Endothelial cell of umbilical vein (primary cell): Measurements from ENCODE around the gene LRFN3. TPM values are rescaled to one million over a fixed set of nuclear protein-coding genes. Genes with fewer than 3 reads are reported as not detected.

Experiments used
- BruUV-seq: library from RNA; stranded (reverse); fragments of 400-500 nt; replicated peaks from 2 replicates; lab custom pipeline; 2021; lab: Mats Ljungman, UMichigan
- CTCF ChIA-PET: fragments of 300-600, 350-600 bp; sonication (Branson Sonifier 250); formaldehyde crosslinking; loops from one replicate; lab custom pipeline; 2021; ENCODE audit warnings: antibody characterized with exemption, inconsistent platforms; lab: Charles Lee
- POLR2A ChIA-PET: fragments of 300-600, 350-600 bp; sonication (Branson Sonifier 250); formaldehyde crosslinking; loops from one replicate; lab custom pipeline; 2021; ENCODE audit warnings: antibody characterized with exemption, inconsistent platforms; lab: Charles Lee
- DNase-seq: peaks from one replicate; pipeline ENCODE4 v3.0.0-alpha.2; 2011; ENCODE audit warnings: low read depth, low spot score
- FAIRE-seq: peaks from 2 replicates; lab custom pipeline; 2011; peaks lifted over from hg19 to GRCh38; lab: Jason Lieb, UNC
- H2AFZ ChIP-seq: 2 replicates; pipeline ENCODE4 v1.6.0; 2012; ENCODE audit warnings: low read depth, low read length, control low read depth, inconsistent platforms
- H3K27ac ChIP-seq: 2 replicates; pipeline ENCODE4 v1.5.1; 2011; ENCODE audit warnings: low read depth, mild to moderate bottlenecking, control low read depth, low read length, moderate library complexity; ENCODE audit not compliant: insufficient read depth
- H3K27me3 ChIP-seq, 2 experiments: 2 replicates each; pipeline versions ENCODE4 v1.6.0 to v1.6.1; 2011; ENCODE audit warnings: low read length in 2 of 2, mixed read lengths in 1 of 2; ENCODE audit not compliant: control insufficient read depth in 2 of 2, insufficient read depth in 2 of 2
- H3K36me3 ChIP-seq, 2 experiments: 2 replicates in 1 of 2; 3 replicates in 1 of 2; pipeline ENCODE4 v1.5.1; 2011; ENCODE audit warnings: low read length in 2 of 2, mild to moderate bottlenecking in 1 of 2, moderate library complexity in 1 of 2; ENCODE audit not compliant: control insufficient read depth in 2 of 2, insufficient read depth in 2 of 2; ENCODE audit errors: extremely low read depth in 1 of 2
- H3K4me1 ChIP-seq: 3 replicates; pipeline ENCODE4 v1.5.1; 2011; ENCODE audit warnings: mild to moderate bottlenecking, low read length; ENCODE audit not compliant: control insufficient read depth, insufficient read depth; ENCODE audit errors: extremely low read depth
- H3K4me2 ChIP-seq: 2 replicates; pipeline ENCODE4 v1.6.1; 2011; ENCODE audit warnings: low read length, control low read depth, mixed read lengths; ENCODE audit not compliant: insufficient read depth
- H3K4me3 ChIP-seq, 3 experiments: fragments of 200-600 bp in 1 of 3; sonication (generic), shearing (Covaris generic) in 1 of 3; replicated peaks in 1 of 3; 2 replicates each; pipeline ENCODE4 v1.5.1; 2011 to 2016; ENCODE audit warnings: control low read depth in 3 of 3, low read length in 3 of 3, mild to moderate bottlenecking in 2 of 3, inconsistent platforms in 1 of 3, low read depth in 1 of 3, moderate library complexity in 1 of 3; ENCODE audit not compliant: insufficient read depth in 1 of 3
- H3K79me2 ChIP-seq: 2 replicates; pipeline ENCODE4 v1.6.0; 2012; ENCODE audit warnings: low read length, inconsistent platforms; ENCODE audit not compliant: control insufficient read depth, insufficient read depth
- H3K9ac ChIP-seq: replicated peaks from 2 replicates; pipeline ENCODE3; 2011; ENCODE audit warnings: low read length, control low read depth; ENCODE audit not compliant: insufficient read depth; ENCODE audit errors: extremely low read depth
- H3K9me1 ChIP-seq: replicated peaks from 3 replicates; pipeline ENCODE4 v1.6.0; 2011; ENCODE audit warnings: mild to moderate bottlenecking, low read length; ENCODE audit not compliant: control insufficient read depth, insufficient read depth; ENCODE audit errors: extremely low read depth
- H3K9me3 ChIP-seq: replicated peaks from 2 replicates; pipeline ENCODE4 v1.5.1; 2012; ENCODE audit warnings: low read length, inconsistent platforms; ENCODE audit not compliant: control insufficient read depth, insufficient read depth
- H4K20me1 ChIP-seq: replicated peaks from 2 replicates; pipeline ENCODE3; 2011; ENCODE audit warnings: mild to moderate bottlenecking, low read length; ENCODE audit not compliant: control insufficient read depth, insufficient read depth; ENCODE audit errors: extremely low read depth
- EZH2 ChIP-seq: IDR thresholded peaks from 2 replicates; pipeline ENCODE4 v1.6.1; 2012; ENCODE audit warnings: borderline replicate concordance, low read depth, mild to moderate bottlenecking, moderate library complexity, low read length, inconsistent platforms; ENCODE audit not compliant: severe bottlenecking
- FOS ChIP-seq: IDR thresholded peaks from 2 replicates; pipeline ENCODE4 v1.6.1; 2011; ENCODE audit warnings: mild to moderate bottlenecking, low read length, moderate library complexity, borderline replicate concordance; ENCODE audit not compliant: insufficient read depth
- GATA2 ChIP-seq: IDR thresholded peaks from 2 replicates; pipeline ENCODE4 v1.7.0; 2011; ENCODE audit warnings: low read depth, mild to moderate bottlenecking, moderate library complexity, mixed read lengths, low read length; ENCODE audit not compliant: insufficient read length, insufficient read depth
- JUN ChIP-seq: IDR thresholded peaks from 2 replicates; pipeline ENCODE4 v1.6.1; 2011; ENCODE audit warnings: borderline replicate concordance, low read depth; ENCODE audit not compliant: insufficient read length, insufficient read depth
- MYC ChIP-seq: IDR thresholded peaks from one replicate; pipeline ENCODE4 v1.6.1; 2011; ENCODE audit warnings: mild to moderate bottlenecking, low read depth, low read length
- POLR2A ChIP-seq: IDR thresholded peaks from 2 replicates; pipeline ENCODE4 v1.6.1; 2012; ENCODE audit warnings: low read depth, mild to moderate bottlenecking, control low read depth, low read length
- dilution Hi-C: fragments of 300-500 bp; cut with MboI; formaldehyde crosslinking; loops from one replicate; pipeline ENCODE4 v1.15.0; 2019; ENCODE audit warnings: low sequenced_read_pairs; ENCODE audit not compliant: extremely low pct_ligation_motif_present
- intact Hi-C: fragments of 100-400 bp; cut with micrococcal nuclease; formaldehyde crosslinking; loops from one replicate; pipeline ENCODE4 v1.10.0; 2022
- polyA plus RNA-seq, 4 experiments: library from polyadenylated mRNA; depleted of rRNA in 3 of 4; stranded (reverse) in 3 of 4; unstranded in 1 of 4; fragments of >200 nt; gene quantifications; 2 replicates each; pipeline versions ENCODE4 v1.2.1 to v1.2.3, GENCODE V29; 2011 to 2012; ENCODE audit warnings: missing spikeins in 1 of 4
- total RNA-seq: library from RNA; stranded (reverse); gene quantifications from 2 replicates; pipeline ENCODE4 v1.2.3, GENCODE V29; 2021
- TF ChIP-seq, protein P1 (sequence below), 2 donors: IDR thresholded peaks; 1 replicate in 1 of 2; 2 replicates in 1 of 2; pipeline ENCODE4 v1.5.1; 2011; ENCODE audit warnings: low read length in 2 of 2, mild to moderate bottlenecking in 2 of 2, moderate library complexity in 2 of 2, control low read depth in 1 of 2, inconsistent platforms in 1 of 2, low read depth in 1 of 2; ENCODE audit not compliant: insufficient read depth in 1 of 2; ENCODE audit errors: extremely low read depth in 1 of 2

The LRFN3 gene
- total and polyA plus RNA-seq, 2 donors (not counting 3 experiments of a cell fraction or from before 2014, with no cell fraction given), result 4.1 to 15.9 TPM

DNA sequence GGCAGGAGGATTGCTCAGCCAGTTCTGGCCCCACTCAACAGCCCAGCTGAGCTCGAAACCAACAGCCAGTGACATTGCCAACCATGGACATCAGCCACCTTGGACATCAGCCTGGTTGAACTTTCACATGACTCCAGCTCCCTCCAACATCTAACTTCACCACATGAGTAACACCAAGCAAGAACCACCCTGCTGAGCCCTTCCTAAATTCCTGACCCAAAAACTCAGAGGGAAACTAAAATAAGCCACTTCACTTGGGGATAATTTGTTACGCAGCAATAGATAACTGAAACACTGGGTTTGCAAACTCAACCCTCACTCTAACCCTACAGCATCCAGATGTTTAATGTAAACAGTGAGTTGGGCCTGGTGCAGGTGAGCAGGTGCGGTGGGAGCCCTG lies 10.7 kb upstream of the LRFN3 start:
- Histone ChIP-seq H3K4me1 (no peaks in the 10 kb centered on the region), H3K79me2 (no peaks in the 10 kb centered on the region), H3K4me2 (no peak overlapping the region), H2AFZ (no peak overlapping the region), H3K36me3 (no peaks in the 10 kb centered on the region), H4K20me1 (no peaks in the 10 kb centered on the region), H3K27ac (no peak overlapping the region), H3K4me3 (no peak overlapping the region), H3K9me1 (no peaks in the 10 kb centered on the region), H3K27me3 (peaks cover 0 to 2% of the 10 kb centered on the region in 2 experiments), H3K9ac (no peak overlapping the region), H3K9me3 (no peaks in the 10 kb centered on the region)
- BruUV-seq, result no TSS peak
- dilution Hi-C loops (no loop called here), intact Hi-C loops (no loop called here)
- TF ChIP-seq, protein P1, sequence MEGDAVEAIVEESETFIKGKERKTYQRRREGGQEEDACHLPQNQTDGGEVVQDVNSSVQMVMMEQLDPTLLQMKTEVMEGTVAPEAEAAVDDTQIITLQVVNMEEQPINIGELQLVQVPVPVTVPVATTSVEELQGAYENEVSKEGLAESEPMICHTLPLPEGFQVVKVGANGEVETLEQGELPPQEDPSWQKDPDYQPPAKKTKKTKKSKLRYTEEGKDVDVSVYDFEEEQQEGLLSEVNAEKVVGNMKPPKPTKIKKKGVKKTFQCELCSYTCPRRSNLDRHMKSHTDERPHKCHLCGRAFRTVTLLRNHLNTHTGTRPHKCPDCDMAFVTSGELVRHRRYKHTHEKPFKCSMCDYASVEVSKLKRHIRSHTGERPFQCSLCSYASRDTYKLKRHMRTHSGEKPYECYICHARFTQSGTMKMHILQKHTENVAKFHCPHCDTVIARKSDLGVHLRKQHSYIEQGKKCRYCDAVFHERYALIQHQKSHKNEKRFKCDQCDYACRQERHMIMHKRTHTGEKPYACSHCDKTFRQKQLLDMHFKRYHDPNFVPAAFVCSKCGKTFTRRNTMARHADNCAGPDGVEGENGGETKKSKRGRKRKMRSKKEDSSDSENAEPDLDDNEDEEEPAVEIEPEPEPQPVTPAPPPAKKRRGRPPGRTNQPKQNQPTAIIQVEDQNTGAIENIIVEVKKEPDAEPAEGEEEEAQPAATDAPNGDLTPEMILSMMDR (IDR thresholded peaks at IDR 0.05; ENCODE audit: extremely low read depth in 1 of 2, insufficient read depth in 1 of 2, low read depth in 1 of 2, low read length in 2 of 2), result no peak
- TF ChIP-seq EZH2 (no peak), FOS (no peak)
- no peak for FAIRE-seq
- DNase-seq, result no peak
- ChIA-PET CTCF (no interaction called here), POLR2A (no interaction called here)

DNA sequence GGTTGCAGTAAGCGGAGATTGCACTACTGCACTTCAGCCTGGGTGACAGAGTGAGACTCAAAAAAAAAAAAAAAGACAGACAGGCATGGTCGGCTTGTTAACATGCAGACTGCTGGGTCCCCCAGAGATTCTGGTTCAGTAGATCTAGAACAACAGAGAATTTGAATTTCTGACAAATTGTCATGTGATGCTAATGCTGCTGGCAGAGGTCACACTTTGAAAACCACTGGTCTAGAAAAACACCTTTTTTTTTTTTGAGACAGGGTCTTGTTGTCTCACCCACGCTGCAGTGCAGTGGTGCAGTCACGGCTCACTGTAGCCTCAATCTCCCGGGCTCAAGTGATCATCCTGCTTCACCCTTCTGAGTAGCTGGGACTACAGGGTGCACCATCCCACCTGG lies 7.7 kb upstream of the LRFN3 start:
- H4K20me1 ChIP-seq, result no peaks in the 10 kb centered on the region
- no peaks in the 10 kb centered on the region for H3K9me3 ChIP-seq
- intact Hi-C loops, result no loop called here
- no peak overlapping the region for H3K9ac ChIP-seq
- no peaks in the 10 kb centered on the region for H3K9me1 ChIP-seq
- POLR2A ChIA-PET, result no interaction called here
- H3K4me3 ChIP-seq, result no peak overlapping the region
- no peak overlapping the region for H3K4me2 ChIP-seq
- BruUV-seq, result no TSS peak
- peaks cover 5% of the 10 kb centered on the region for H3K4me1 ChIP-seq
- H2AFZ ChIP-seq, result no peak overlapping the region
- FAIRE-seq, result no peak
- CTCF ChIA-PET, result no interaction called here
- dilution Hi-C loops, result no loop called here
- TF ChIP-seq POLR2A (no peak), FOS (no peak), MYC (no peak), JUN (no peak), GATA2 (no peak), EZH2 (no peak)
- H3K27me3 ChIP-seq, result peaks cover 0 to 2% of the 10 kb centered on the region in 2 experiments
- no peak for DNase-seq
- H3K36me3 ChIP-seq, result no peaks in the 10 kb centered on the region
- H3K27ac ChIP-seq, result no peak overlapping the region
- H3K79me2 ChIP-seq, result no peaks in the 10 kb centered on the region
